Activated CD8-positive, alpha-beta memory T cell treated with anti-CD3 and anti-CD28 coated beads, Interleukin-2, amount 50 U/mL, for 48 hours (primary cell): ENCODE measurements around the gene DDX27.

Experiments used
- DNase-seq: peaks from one replicate; pipeline ENCODE4 v3.0.0-alpha.2; 2020

Gene DDX27

DNA sequence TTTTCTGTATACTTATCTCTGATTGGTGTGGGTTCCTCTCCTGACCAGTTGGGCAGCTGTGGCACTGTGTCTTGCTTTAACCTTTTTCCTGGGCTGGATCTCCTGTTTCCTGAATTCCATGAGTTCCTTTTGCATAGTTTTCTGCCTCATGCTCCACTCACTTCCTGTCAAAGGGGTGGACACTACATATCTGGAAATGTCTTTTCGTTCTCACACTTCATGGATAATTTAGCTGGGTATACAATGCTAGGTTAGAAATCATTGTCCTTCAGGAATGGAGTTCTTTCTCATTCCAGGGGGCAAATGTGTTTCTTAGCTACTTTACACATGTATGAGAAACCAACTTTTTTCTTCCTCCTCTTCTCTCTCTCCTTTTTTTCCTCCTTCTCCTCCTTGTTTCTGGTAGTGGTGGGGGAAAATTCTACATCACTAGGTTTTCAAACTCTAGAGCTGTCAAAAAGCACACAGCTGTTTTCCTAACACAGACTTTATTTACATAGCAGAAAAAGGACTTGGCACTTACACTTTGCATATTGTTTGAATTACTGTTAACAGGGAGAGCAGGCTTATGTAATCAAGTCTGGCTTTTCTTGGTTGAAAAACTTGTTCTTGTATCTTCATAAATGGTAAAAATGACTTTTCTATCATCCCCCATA is 9.0 kb upstream of the DDX27 start:
- no peak for DNase-seq

GRCh38 chr20:49210757-49211110 is 8.5 kb upstream of the DDX27 start:
- no peak for DNase-seq

DNA sequence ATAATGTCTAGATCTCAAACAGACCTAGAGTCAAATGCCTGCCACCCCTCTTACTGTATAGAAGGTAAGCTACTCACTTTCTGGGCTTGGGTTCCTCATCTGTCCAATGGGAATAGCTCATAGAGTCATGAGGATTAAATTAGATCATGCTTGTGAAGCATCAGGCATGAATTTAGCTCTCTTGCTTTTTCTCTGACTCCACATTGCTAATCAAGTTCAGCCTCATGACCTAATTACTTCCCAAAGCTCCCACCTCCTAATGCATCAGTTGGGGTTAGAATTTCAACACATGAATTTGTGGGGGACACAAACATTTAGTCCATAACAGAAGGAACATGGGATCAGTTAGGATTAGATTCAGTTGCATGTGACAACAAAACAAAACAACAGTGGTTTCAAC is 4.6 kb upstream of the DDX27 start:
- DNase-seq = no peak

DNA sequence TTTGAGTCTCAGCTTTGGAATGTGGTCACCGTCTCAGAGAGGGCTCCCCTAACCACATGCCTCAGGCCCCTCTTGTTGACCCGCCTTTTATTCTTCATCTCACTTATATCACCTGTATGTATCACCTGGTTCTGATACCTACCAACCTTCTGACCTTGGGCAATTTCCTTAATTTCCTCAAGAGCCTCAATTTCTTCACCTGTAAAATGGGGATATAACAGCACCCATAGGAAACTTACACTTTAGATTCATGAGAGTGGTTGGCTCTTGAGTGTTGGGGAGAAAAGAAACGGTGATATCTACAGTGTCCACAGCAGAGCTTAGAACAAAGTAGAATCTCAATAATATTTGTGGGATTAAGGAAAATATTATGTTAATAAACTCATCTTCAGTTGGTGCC is 4.0 kb upstream of the DDX27 start:
- DNase-seq = no peak

DNA sequence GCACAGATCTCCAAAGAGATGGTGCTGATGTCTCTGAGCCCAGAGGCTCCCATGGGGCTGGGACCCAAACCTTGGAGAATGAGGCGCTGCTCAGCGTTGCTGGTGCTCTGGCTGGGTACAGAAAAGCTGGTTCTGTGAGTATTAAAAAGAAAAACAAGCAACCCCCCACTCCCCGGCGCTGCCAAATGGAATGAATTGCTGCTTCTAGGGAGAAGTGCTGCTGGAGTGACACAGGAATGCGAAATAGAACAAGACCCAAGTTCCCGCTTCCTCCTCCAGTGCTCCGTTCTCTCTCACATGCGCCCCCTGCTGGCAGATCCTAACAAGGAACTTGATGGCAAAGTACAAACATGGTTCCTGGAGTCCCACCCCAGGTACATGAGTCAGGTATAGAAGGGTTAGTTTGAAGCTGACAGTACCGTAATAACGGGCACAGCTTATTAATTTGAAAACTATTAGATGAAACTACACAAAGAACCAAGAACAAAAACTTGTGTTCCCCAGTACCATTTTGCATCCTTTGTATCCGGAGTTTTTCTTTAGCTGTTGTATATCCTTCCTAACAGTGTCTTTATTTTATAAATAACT is 2.1 kb upstream of the DDX27 start:
- DNase-seq = peak; percentile 100

GRCh38 chr20:49218739-49219090 is 501 bp upstream of the DDX27 start:
- DNase-seq = peak; percentile 62

- DNase-seq = no peak
These were observed 962 bp downstream of the DDX27 start for GRCh38 chr20:49219924-49220831.

GRCh38 chr20:49225896-49226295 is 6.7 kb downstream of the DDX27 start:
- no peak for DNase-seq

DNA sequence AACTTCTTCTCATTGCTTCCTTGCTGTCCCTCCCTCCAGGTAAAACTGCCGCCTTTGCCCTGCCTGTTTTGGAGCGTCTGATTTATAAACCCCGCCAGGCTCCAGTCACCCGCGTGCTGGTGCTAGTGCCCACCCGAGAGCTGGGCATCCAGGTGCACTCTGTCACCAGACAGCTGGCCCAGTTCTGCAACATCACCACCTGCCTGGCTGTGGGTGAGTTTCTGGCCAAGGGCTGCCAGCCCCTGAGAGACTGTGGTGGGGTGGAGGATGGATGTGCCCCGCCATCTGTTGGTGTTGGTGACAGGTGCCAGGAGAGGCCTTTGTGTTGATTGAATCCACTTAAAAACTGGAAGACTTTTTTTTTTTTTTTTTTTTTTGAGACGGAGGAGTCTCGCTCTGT is 9.5 kb downstream of the DDX27 start:
- no peak for DNase-seq

- no peak for DNase-seq
These were observed 10.2 kb downstream of the DDX27 start for GRCh38 chr20:49229381-49229780.

DNA sequence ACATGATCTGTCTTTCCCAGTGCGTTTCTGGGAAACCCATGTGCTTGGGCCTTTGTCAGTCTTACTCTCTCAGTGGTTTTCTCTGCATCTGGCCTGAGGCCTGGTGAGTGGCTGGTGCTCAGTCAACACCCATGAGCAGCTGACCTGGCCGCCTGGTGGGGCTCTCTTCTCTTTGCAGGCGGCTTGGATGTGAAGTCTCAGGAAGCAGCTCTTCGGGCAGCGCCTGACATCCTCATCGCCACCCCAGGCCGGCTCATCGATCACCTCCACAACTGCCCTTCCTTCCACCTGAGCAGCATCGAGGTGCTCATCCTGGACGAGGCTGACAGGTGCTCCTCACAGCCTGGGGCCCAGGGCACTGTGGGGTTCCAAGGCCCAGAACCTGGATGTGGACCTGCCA is 10.8 kb downstream of the DDX27 start:
- no peak for DNase-seq

GRCh38 chr20:49230561-49231133 is 11.4 kb downstream of the DDX27 start:
- no peak for DNase-seq

GRCh38 chr20:49231471-49231870 is 12.3 kb downstream of the DDX27 start:
- DNase-seq = no peak

- DNase-seq = no peak
These were observed 14.0 kb downstream of the DDX27 start for GRCh38 chr20:49233226-49233625.

- no peak for DNase-seq
These were observed 15.6 kb downstream of the DDX27 start for GRCh38 chr20:49234831-49235230.

DNA sequence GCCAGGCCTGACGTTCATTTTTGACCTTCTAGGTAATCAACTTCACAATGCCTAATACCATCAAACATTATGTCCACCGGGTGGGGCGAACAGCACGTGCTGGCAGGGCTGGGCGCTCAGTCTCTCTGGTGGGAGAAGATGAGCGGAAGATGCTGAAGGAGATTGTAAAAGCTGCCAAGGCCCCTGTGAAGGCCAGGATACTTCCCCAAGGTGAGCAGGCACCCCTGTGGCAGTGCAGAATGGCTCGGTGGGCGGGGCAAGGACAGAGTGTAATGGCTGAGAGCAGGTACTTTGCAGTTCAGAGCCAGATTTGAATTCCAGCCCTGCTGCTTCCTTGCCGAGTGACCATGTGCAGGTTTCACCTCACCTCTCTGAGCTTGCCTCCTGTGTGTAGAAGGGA is 17.1 kb downstream of the DDX27 start:
- DNase-seq = no peak

GRCh38 chr20:49237531-49237930 is 18.3 kb downstream of the DDX27 start:
- DNase-seq = no peak

GRCh38 chr20:49245921-49246740 is 26.9 kb downstream of the DDX27 start:
- DNase-seq = no peak

DNA sequence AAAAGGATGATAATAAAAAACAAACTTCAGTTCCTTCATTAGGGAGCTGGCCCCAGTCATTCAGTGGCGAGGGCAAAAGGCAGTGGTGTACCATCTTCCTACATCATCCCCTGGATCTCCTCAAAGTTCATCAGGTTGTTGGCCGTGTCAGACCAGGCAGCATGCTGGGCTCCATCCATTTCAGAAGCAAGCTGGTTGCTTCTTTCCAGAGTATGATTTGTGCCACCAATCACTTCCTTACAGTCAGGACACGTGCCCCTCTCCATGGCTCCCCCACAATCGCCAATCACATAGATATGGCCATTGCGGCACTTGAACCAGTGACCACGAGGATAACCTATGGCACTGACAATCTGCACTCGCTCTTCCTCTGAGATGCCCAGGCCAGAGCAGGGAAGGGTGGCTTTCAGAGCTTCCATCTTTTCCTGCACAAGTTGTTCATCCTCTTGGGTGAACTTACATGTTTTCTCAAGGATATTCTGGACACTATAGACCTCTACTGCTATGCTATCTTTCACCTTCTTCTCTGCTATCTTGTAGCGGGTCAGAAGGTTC is 28.0 kb downstream of the DDX27 start:
- DNase-seq = no peak

DNA sequence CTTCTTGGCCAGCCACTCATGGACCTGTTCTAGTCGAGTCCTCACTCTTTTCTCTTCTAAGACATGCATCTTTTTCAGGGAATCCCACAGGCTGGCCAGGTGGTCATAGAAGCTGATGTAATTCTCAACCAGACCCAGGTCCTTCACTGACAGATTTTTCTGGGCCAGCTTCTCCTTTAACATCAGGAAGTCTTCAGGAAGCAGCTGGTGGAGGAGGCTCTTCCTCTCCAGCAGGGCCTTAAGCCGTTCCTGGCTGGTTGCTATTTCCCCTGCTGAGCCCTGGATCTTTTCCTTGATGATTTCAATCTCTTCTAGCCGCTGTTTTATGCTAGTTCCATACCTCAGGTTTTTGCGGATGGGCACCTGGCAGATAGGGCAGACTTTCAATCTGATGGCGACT is 28.6 kb downstream of the DDX27 start:
- DNase-seq = no peak

GRCh38 chr20:49248301-49248700 is 29.1 kb downstream of the DDX27 start:
- DNase-seq = no peak

GRCh38 chr20:49248879-49249665 is 29.9 kb downstream of the DDX27 start:
- DNase-seq = no peak
